ENCODE data around the gene UGT2B7.
"Not testable (repeated sequence)": the region's sequence is repeated elsewhere in the genome, so short reads cannot be mapped to it uniquely, and the experiment has no call there.

The UGT2B7 gene

DNA sequence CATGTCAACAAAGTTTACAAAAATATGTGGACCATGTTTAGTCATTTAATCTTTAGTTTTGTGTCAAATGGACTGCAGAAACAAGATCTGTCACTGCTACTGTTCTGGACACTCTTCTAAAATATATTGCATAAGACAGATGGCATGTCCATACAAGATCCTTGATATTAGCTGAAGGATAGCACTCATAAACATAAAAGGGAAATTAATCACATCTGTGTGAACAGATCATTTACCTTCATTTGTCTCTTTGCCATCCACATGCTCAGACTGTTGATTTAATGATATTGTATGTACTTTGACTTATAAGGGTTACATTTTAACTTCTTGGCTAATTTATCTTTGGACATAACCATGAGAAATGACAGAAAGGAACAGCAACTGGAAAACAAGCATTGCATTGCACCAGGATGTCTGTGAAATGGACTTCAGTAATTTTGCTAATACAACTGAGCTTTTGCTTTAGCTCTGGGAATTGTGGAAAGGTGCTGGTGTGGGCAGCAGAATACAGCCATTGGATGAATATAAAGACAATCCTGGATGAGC lies at the start of gene UGT2B7:
UGT2B7 (plus strand) TSS at position 364 of the 546 bp plus-strand sequence; CDS start at position 411, 47 bp downstream.
- H3K27ac Mint-ChIP-seq, result no peak within 1 kb of the TSS
- intact Hi-C loops (cut with micrococcal nuclease), result no loop called here

DNA sequence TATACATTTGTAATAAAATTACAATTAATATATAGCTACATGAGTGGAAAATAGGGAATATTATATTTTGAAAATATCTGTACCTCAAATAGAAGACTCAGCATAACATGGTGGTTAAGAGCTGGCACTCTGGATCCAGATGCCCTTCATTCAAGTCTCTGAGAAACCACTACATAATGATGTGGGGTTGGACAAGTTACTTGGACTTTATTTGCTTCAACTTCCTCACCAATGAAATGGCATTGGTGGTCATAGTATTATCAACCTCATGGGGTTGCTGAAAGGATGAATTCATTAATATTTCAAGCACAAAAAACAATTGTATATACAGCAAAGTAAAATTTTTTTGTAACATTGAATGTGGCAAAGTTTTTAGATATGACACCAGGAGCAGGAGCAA lies 46.4 kb upstream of the UGT2B7 start:
- Mint-ChIP-seq H3K4me1 (ENCODE audit: low read depth) (no peaks in the 10 kb centered on the region), H3K36me3 (ENCODE audit: low read depth) (no peaks in the 10 kb centered on the region), H3K27ac (no peak overlapping the region), H3K27me3 (no peaks in the 10 kb centered on the region), H3K9me3 (peaks cover 7% of the 10 kb centered on the region), H3K4me3 (no peak overlapping the region)
- intact Hi-C loops (cut with micrococcal nuclease), result no loop called here

More for the DNA sequence above, at the start of gene UGT2B7:
- no peaks in the 10 kb centered on the region for H3K36me3 Mint-ChIP-seq (ENCODE audit: low read depth)
- H3K4me3 Mint-ChIP-seq, result no peak within 1 kb of the TSS
- H3K27me3 Mint-ChIP-seq, result no peaks in the 10 kb centered on the region
- no peaks in the 10 kb centered on the region for H3K9me3 Mint-ChIP-seq
- H3K4me1 Mint-ChIP-seq (ENCODE audit: low read depth), result no peaks in the 10 kb centered on the region

DNA sequence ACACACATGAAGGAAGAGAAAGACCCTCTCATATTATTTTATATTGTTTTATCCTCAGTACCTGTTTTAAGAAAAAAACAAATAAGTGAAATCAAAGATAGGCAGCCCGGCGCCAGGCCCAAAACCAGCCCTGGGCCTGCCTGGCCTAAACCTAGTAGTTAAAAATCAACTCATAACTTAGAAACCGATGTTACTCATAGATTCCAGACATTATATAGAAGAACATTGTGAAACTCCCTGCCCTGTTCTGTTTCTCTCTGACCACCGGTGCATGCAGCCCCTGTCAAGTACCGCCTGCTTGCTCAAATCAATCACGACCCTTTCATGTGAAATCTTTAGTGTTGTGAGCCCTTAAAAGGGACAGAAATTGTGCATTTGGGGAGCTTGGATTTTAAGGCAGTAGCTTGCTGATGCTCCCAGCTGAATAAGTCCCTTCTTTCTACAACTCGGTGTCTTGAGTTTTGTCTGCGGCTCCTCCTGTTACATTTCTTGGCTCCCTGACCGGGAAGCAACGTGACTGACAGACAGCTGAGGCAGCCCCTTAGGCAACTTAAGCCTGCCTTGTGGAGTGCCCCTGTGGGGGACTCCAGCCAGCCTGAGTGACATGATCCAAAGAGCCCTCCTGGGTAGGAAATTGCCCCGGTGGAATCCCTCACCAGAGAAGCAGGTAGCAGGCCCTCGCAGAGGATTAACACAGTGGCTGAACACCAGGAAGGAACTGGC lies 45.3 kb upstream of the UGT2B7 start:
- H3K4me3 Mint-ChIP-seq; intact Hi-C loops (cut with micrococcal nuclease); H3K36me3 Mint-ChIP-seq (ENCODE audit: low read depth); H3K9me3 Mint-ChIP-seq; H3K27ac Mint-ChIP-seq; H3K27me3 Mint-ChIP-seq; H3K4me1 Mint-ChIP-seq (ENCODE audit: low read depth): not testable (repeated sequence)

DNA sequence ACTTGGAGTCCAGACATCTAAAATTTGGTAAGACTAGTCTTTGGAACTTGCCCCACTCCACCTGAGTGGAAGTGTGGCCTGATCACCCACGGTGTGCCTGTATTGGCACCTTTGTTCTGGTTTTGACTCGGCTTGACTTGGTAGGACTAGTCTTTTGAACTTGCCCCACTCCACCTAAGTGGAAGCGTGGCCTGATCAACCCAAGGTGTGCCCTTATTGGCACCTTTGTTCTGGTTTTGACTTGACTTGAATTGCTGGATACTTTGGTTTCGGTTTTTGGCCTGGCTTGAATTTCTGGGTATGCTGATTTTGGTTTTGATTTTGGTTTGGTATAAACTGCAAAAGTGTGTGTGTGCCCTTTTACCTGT lies 44.7 kb upstream of the UGT2B7 start:
- H3K36me3 Mint-ChIP-seq (ENCODE audit: low read depth), result no peaks in the 10 kb centered on the region
- H3K27me3 Mint-ChIP-seq, result no peaks in the 10 kb centered on the region
- intact Hi-C loops (cut with micrococcal nuclease), result no loop called here
- H3K4me1 Mint-ChIP-seq (ENCODE audit: low read depth), result no peaks in the 10 kb centered on the region
- H3K27ac Mint-ChIP-seq, result no peak overlapping the region
- H3K4me3 Mint-ChIP-seq, result no peak overlapping the region
- peaks cover under 1% of the 10 kb centered on the region for H3K9me3 Mint-ChIP-seq

DNA sequence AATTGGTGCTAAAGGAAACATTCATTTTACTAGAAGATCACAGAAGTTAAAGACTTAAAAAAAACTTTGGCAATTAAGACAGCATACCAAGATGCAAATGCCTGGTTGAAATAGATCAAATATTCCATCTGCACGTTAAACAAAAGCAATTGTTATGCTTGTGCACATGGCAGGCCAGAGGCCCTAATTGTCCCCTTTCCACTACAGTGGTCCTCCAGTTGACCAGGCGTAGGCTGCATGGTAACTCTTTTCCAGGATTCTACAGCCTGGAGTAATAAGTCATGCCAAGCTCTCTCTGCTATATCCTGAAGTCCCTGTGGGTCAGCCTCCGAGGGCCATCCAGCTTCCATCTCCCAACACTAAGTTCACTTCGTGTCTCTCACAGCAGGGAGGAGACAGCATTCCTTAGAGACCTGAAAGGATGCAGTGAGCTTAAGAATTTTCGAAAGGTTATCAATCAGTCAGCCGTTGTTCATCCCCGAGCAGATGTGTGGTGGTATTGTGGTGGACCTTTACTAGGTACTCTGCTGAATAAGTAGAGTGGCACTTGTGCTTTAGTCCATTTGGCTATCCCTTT lies 42.9 kb upstream of the UGT2B7 start:
- H3K27me3 Mint-ChIP-seq; H3K4me1 Mint-ChIP-seq (ENCODE audit: low read depth); H3K4me3 Mint-ChIP-seq; H3K9me3 Mint-ChIP-seq; H3K36me3 Mint-ChIP-seq (ENCODE audit: low read depth); H3K27ac Mint-ChIP-seq; intact Hi-C loops (cut with micrococcal nuclease): not testable (repeated sequence)

DNA sequence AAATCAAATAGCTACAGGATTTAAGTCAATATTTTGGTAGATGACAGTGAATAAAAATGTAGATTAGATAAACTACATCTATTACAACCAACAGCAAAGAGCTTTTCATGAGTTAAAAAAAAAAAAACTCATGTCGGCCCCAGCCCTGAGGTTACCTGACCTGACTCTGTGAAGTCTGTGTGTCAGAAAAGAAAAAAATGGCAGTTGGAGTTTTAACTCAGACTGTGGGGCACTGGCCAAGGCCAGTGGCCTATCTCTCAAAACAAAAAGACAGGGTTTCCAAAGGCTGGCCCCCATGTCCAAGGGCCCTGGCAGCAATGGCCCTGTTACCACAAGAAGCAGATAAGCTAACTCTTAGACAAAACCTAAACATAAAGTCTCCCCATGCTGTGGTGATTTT lies 42.2 kb upstream of the UGT2B7 start:
- H3K27ac Mint-ChIP-seq; H3K36me3 Mint-ChIP-seq (ENCODE audit: low read depth); intact Hi-C loops (cut with micrococcal nuclease); H3K27me3 Mint-ChIP-seq; H3K4me1 Mint-ChIP-seq (ENCODE audit: low read depth); H3K9me3 Mint-ChIP-seq; H3K4me3 Mint-ChIP-seq: not testable (repeated sequence)

DNA sequence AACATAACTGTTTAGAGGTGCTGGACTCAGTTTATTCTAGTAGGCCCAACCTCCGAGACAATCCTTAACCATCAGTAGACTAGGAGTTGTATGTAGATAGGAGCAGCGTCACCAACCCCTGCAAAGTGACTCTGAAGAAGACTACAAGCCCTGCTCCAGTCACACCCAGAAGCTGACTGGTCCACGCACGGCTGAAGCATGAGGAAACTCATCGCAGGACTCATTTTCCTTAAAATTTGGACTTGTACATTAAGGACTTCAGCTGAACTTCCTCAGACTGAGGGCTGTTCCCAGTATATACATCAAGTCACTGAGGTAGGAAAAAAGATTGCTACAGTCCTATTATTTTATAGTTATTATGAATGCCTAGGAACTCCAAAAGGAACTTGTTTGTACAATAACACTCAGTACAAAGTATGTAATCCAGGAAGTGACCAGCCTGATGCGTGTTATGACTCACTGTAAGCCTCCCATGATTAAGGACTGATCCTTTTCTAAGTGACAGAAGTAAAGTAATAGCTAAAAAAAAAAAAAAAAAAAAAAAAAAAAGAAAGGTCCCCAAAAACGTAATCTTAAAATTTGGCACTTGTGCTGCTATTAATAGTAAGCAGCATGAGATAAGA lies 41.6 kb upstream of the UGT2B7 start:
- no peak overlapping the region for H3K27ac Mint-ChIP-seq
- H3K4me1 Mint-ChIP-seq (ENCODE audit: low read depth), result no peaks in the 10 kb centered on the region
- no peaks in the 10 kb centered on the region for H3K36me3 Mint-ChIP-seq (ENCODE audit: low read depth)
- no peaks in the 10 kb centered on the region for H3K9me3 Mint-ChIP-seq
- no peaks in the 10 kb centered on the region for H3K27me3 Mint-ChIP-seq
- intact Hi-C loops (cut with micrococcal nuclease), result no loop called here
- H3K4me3 Mint-ChIP-seq, result no peak overlapping the region

DNA sequence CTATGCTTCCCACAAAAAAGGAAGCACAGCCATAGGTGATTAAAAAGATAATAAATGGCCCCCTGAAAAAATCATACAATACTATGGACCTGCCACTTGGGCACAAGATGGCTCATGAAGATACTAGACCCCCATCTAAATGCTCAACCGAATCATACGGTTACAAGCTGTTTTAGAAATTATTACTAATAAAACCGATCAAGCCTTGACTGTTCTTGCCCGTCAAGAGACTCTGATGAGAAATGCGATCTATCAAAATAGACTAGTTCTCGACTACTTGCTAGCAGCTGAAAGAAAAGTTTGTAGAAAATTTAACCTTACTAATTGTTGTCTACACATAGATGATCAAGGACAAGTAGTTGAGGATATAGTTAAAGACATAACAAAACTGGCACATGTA lies 40.1 kb upstream of the UGT2B7 start:
- intact Hi-C loops (cut with micrococcal nuclease), result no loop called here
- no peak overlapping the region for H3K27ac Mint-ChIP-seq
- no peaks in the 10 kb centered on the region for H3K9me3 Mint-ChIP-seq
- no peak overlapping the region for H3K4me3 Mint-ChIP-seq
- no peaks in the 10 kb centered on the region for H3K4me1 Mint-ChIP-seq (ENCODE audit: low read depth)
- no peaks in the 10 kb centered on the region for H3K36me3 Mint-ChIP-seq (ENCODE audit: low read depth)
- H3K27me3 Mint-ChIP-seq, result no peaks in the 10 kb centered on the region

DNA sequence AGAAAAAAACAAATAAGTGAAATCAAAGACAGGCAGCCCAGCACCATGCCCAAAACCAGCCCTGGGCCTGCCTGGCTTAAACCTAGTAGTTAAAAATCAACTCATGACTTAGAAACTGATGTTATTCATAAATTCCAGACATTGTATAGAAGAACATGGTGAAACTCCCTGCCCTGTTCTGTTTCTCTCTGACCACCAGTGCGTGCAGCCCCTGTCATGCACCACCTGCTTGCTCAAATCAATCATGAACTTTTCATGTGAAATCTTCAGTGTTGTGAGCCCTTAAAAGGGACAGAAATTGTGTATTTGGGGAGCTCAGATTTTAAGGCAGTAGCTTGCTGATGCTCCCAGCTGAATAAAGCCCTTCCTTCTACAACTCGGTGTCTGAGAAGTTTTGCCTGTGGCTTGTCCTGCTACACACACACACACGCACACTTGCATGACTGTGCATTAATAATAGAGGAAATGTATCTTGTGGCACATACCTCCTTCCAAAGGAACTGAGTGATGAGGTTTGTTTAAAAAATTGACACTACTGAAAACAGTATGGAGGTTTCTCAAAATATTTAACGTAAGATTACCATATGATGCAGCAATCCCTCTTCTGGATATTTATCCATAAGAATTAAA lies 39.2 kb upstream of the UGT2B7 start:
- H3K27me3 Mint-ChIP-seq, result no peaks in the 10 kb centered on the region
- H3K4me1 Mint-ChIP-seq (ENCODE audit: low read depth), result no peaks in the 10 kb centered on the region
- H3K4me3 Mint-ChIP-seq, result no peak overlapping the region
- H3K9me3 Mint-ChIP-seq, result no peaks in the 10 kb centered on the region
- intact Hi-C loops (cut with micrococcal nuclease), result no loop called here
- H3K36me3 Mint-ChIP-seq (ENCODE audit: low read depth), result no peaks in the 10 kb centered on the region
- H3K27ac Mint-ChIP-seq, result no peak overlapping the region

DNA sequence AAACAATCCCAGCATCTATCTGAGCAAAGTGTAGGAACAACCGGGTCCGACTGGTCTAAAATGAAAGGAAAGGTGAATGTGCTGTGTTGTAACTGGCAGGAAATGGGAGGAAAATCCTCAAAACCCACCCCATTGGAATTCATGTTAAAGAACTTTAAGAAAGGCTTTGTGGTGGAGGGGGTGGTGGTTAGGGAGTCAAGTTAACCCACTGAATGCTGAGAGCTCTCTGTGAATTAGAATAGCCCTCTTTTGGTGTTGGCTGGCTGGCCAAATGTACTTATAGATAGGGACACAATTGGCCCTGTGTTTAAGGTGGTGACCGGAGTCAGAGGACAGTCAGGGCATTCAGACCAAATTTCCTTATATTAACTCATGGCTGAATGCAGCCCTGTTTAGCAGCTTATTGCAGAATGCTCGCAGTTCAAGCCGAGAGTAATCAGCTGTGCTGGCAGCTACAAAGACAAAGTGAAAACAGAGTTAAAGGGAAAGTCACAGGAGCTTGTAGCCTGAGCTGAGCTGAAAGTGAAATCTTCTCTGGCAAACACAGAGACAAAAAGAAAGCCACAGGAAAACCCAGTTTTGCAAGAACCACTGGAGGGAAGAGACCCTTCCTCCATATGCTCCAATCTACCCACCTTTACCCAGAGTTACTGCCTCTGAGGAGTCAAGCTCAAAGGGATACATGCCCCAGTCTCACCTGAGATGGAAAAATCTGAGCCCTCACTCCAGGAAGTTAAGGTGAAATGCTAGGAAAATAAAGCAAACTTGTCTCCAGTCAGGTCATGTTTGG lies 38.5 kb upstream of the UGT2B7 start:
- Mint-ChIP-seq H3K4me1 (ENCODE audit: low read depth) (no peaks in the 10 kb centered on the region), H3K4me3 (no peak overlapping the region), H3K27me3 (no peaks in the 10 kb centered on the region), H3K9me3 (no peaks in the 10 kb centered on the region), H3K36me3 (ENCODE audit: low read depth) (no peaks in the 10 kb centered on the region), H3K27ac (no peak overlapping the region)
- intact Hi-C loops (cut with micrococcal nuclease), result no loop called here

DNA sequence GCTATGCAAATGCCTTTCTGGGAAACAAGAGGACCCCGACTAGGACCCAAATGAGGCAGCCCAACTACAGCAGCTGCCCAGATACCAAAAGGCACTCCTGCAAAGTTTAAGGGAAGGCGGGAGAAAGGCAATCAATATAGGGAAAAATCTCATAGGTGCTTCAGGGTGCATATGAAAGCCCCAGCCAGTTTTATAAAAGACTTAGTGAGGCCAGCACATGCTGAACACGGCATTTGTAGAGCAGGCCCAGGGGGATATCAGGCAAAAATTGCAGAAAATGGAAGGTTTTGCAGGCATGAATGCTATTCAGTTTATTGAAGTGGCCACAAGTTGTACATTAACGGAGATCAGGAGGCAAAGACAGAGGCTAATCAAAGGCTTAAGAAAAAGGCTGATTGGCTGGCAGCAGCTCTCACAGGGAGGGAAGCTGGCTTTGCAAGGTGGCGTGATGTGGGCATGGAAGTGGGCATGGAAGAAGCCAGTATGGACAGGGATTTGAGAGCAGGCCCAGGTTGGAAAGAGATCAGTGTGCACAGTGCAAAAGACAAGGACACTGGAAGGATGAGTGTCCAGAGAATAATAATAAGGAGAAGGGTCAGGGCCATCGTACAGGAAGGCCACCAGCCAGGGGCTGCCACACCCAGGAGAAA lies 37.7 kb upstream of the UGT2B7 start:
- Mint-ChIP-seq H3K4me3 (no peak overlapping the region), H3K9me3 (no peaks in the 10 kb centered on the region), H3K27me3 (no peaks in the 10 kb centered on the region), H3K36me3 (ENCODE audit: low read depth) (no peaks in the 10 kb centered on the region), H3K27ac (no peak overlapping the region), H3K4me1 (ENCODE audit: low read depth) (no peaks in the 10 kb centered on the region)
- intact Hi-C loops (cut with micrococcal nuclease), result no loop called here

DNA sequence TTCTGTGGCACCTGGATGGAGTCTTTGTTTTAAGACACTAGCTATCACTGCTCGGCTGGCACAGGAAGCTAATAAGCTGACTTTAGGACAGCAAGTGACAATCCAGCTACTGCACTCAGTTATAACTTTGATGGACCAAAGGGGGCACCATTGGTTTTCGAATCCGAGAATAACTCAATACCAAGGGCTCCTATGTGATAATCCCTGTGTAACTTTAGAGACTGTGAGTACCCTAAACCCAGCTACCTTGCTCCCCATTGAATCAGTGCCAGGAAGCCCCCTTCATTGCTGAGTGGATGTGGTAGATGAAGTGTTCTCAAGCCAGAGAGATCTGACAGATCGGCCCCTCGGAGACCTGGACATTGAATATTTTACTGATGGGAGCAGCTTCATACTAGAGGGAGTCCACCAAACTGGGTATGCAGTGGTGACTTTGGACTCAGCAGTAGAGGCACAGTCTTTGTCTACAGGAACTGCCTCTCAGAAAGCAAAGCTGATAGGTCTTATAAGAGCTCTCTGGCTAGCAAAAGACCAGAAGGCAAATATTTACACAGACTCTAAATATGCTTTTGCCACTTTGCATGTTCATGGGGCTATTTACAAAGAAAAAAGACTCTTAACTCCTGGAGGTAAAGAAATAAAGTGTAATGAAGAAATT lies 35.5 kb upstream of the UGT2B7 start:
- Mint-ChIP-seq H3K27me3 (no peaks in the 10 kb centered on the region), H3K9me3 (no peaks in the 10 kb centered on the region), H3K27ac (no peak overlapping the region), H3K36me3 (ENCODE audit: low read depth) (no peaks in the 10 kb centered on the region), H3K4me3 (no peak overlapping the region), H3K4me1 (ENCODE audit: low read depth) (no peaks in the 10 kb centered on the region)
- intact Hi-C loops (cut with micrococcal nuclease), result no loop called here

DNA sequence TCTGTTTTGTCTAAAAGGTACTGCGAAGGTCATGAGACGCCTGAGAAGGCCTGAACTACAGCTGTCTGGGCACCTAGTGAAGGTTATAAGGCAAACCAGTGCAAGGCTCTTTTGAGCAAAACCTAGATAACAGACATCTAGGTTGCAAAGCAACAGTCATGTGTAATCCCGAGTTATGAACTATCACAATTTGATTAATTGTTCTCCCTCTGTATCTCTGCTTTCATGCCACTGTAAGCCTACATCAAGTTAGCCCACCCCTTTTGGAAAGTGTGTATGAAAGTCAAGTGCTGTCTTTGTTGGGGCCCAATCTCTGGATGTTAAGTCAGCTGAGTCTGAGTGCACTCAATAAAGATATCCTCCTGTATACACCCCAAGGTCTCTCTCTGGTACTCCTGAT lies 31.9 kb upstream of the UGT2B7 start:
- no peaks in the 10 kb centered on the region for H3K27me3 Mint-ChIP-seq
- no peaks in the 10 kb centered on the region for H3K36me3 Mint-ChIP-seq (ENCODE audit: low read depth)
- H3K9me3 Mint-ChIP-seq, result no peaks in the 10 kb centered on the region
- intact Hi-C loops (cut with micrococcal nuclease), result no loop called here
- H3K27ac Mint-ChIP-seq, result no peak overlapping the region
- no peak overlapping the region for H3K4me3 Mint-ChIP-seq
- no peaks in the 10 kb centered on the region for H3K4me1 Mint-ChIP-seq (ENCODE audit: low read depth)

All from dendritic cell treated with granulocyte-macrophage colony-stimulating factor and Interleukin-4, amounts not matched to agents 40 ng/mL and 50 ng/mL, for 4 days (primary cell).